Measurements from ENCODE around the gene GLIS2. TPM values are rescaled to one million over a fixed set of nuclear protein-coding genes. Genes with fewer than 3 reads are reported as not detected.
"Not testable (repeated sequence)": the region's sequence is repeated elsewhere in the genome, so short reads cannot be mapped to it uniquely, and the experiment has no call there.

Gene GLIS2
- total RNA-seq, 1 donor from 2014 or later = 13.5 TPM

- not testable (repeated sequence) for DNase-seq (ENCODE audit: low read depth)
Measured at GRCh38 chr16:4333714-4334113, 17.8 kb downstream of the GLIS2 start.

- no peak for DNase-seq (ENCODE audit: low read depth)
Measured at GRCh38 chr16:4334724-4335495, 19.0 kb downstream of the GLIS2 start.

- DNase-seq (ENCODE audit: low read depth) = no peak
Measured at GRCh38 chr16:4336701-4337539, 21.1 kb downstream of the GLIS2 start.

- no peak for DNase-seq (ENCODE audit: low read depth)
Measured at GRCh38 chr16:4337540-4338088, 21.7 kb downstream of the GLIS2 start.

GRCh38 chr16:4338125-4338582 is 22.3 kb downstream of the GLIS2 start:
- no peak for DNase-seq (ENCODE audit: low read depth)

- no peak for DNase-seq (ENCODE audit: low read depth)
Measured at GRCh38 chr16:4338712-4339299, 22.9 kb downstream of the GLIS2 start.

- no peak for DNase-seq (ENCODE audit: low read depth)
Measured at GRCh38 chr16:4339455-4339854, 23.6 kb downstream of the GLIS2 start.

- no peak for DNase-seq (ENCODE audit: low read depth)
Measured at GRCh38 chr16:4339909-4340308, 24.0 kb downstream of the GLIS2 start.

GRCh38 chr16:4340443-4340842 is 24.6 kb downstream of the GLIS2 start:
- DNase-seq (ENCODE audit: low read depth) = no peak

GRCh38 chr16:4341250-4341649 is 25.4 kb downstream of the GLIS2 start:
- DNase-seq (ENCODE audit: low read depth) = no peak

GRCh38 chr16:4342866-4343744 is 27.2 kb downstream of the GLIS2 start:
- DNase-seq (ENCODE audit: low read depth) = no peak

- not testable (repeated sequence) for DNase-seq (ENCODE audit: low read depth)
Measured at GRCh38 chr16:4344300-4344982, 28.6 kb downstream of the GLIS2 start.

- DNase-seq (ENCODE audit: low read depth) = no peak
Measured at GRCh38 chr16:4344983-4345835, 29.3 kb downstream of the GLIS2 start.

- no peak for DNase-seq (ENCODE audit: low read depth)
Measured at GRCh38 chr16:4345836-4346781, 30.2 kb downstream of the GLIS2 start.

- DNase-seq (ENCODE audit: low read depth) = no peak
Measured at GRCh38 chr16:4347010-4347409, 31.1 kb downstream of the GLIS2 start.

- DNase-seq (ENCODE audit: low read depth) = no peak
Measured at GRCh38 chr16:4347765-4348509, 32.1 kb downstream of the GLIS2 start.

- DNase-seq (ENCODE audit: low read depth) = no peak
Measured at GRCh38 chr16:4349332-4349731, 33.5 kb downstream of the GLIS2 start.

GRCh38 chr16:4350365-4350786 is 34.5 kb downstream of the GLIS2 start:
- DNase-seq (ENCODE audit: low read depth) = no peak
